Activated naive CD8-positive, alpha-beta T cell treated with anti-CD3 and anti-CD28 coated beads, Interleukin-2, amount 10 ng/mL, durations not matched to agents 7 days and 5 days (primary cell): ENCODE measurements around the gene DNMT3L. TPM values are rescaled to one million over a fixed set of nuclear protein-coding genes. Genes with fewer than 3 reads are reported as not detected.
"Not testable (repeated sequence)": the region's sequence is repeated elsewhere in the genome, so short reads cannot be mapped to it uniquely, and the experiment has no call there.

ENCODE experiments used
- ATAC-seq: fragments of 150-1000 bp; cut with Tn5 transposase; one replicate; pipeline ENCODE4 v1.10.0; 2021; ENCODE audit warnings: low read depth, moderate library complexity
- POLR2A ChIA-PET: fragments of 350-600 bp; sonication (Branson Sonifier 250); formaldehyde crosslinking; loops from one replicate; lab custom pipeline; 2021; ENCODE audit warnings: antibody characterized with exemption; lab: Charles Lee
- DNase-seq: peaks from one replicate; pipeline ENCODE4 v3.0.0; 2021
- H3K27ac Mint-ChIP-seq: one replicate; pipeline ENCODE4 v1.8.0; 2022; ENCODE audit warnings: mild to moderate bottlenecking, mixed read lengths
- H3K27me3 Mint-ChIP-seq: one replicate; pipeline ENCODE4 v1.8.0; 2022; ENCODE audit warnings: mild to moderate bottlenecking, moderate library complexity, mixed read lengths
- H3K36me3 Mint-ChIP-seq: one replicate; pipeline ENCODE4 v1.8.0; 2021; ENCODE audit warnings: mild to moderate bottlenecking, mixed read lengths
- H3K4me1 Mint-ChIP-seq: one replicate; pipeline ENCODE4 v1.8.0; 2021; ENCODE audit warnings: mixed read lengths
- H3K4me3 Mint-ChIP-seq: one replicate; pipeline ENCODE4 v1.8.0; 2022; ENCODE audit warnings: mild to moderate bottlenecking, moderate library complexity, mixed read lengths
- H3K9me3 Mint-ChIP-seq: one replicate; pipeline ENCODE4 v1.8.0; 2021; ENCODE audit warnings: mixed read lengths
- total RNA-seq, 2 experiments: library from RNA; stranded (reverse); gene quantifications; one replicate each; pipeline ENCODE4 v1.2.3, GENCODE V29; 2021

DNMT3L gene
- total RNA-seq: not detected

DNA sequence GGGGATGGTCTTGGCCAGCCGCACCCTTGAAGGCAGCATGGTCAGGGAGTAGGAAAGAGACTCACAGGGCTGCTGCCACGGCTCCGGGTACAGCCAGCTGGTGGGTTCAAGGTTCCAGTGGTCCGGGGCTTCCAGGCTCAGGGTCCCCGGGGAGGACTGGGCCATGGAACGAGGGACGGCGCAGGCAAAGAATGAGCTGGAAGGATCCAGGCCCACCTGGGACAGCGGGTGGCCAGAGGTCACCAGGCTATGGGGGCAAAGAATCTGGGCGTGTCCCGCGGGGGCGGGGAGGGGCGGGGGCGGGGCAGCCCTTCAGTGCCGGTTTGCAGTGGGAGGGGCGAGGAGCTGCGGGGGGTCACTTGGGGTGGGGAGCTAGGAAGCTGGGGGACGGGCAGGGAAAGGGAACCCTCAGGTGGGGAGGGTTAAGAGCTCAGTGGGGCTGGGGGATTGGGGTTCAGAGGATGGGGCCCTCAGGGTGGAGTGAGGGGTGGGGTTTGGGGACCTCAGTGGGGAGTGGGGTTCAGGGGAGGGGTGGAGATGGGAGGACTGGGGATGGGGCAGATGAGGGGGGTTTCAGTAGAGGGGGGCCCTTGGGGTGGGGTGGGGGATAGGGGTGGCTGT lies at the start of gene DNMT3L:
TSS of gene DNMT3L (minus strand) at position 223 of the 621 bp plus-strand sequence. CDS start 638 bp downstream, outside the sequence.
- no peak within 1 kb of the TSS for H3K4me3 Mint-ChIP-seq
- POLR2A ChIA-PET: no interaction called here
- H3K27me3 Mint-ChIP-seq: no peaks in the 10 kb centered on the region
- H3K9me3 Mint-ChIP-seq: no peaks in the 10 kb centered on the region
- no peaks in the 10 kb centered on the region for H3K4me1 Mint-ChIP-seq
- no peak for ATAC-seq
- no peak within 1 kb of the TSS for H3K27ac Mint-ChIP-seq
- no peak for DNase-seq
- no peaks in the 10 kb centered on the region for H3K36me3 Mint-ChIP-seq

- H3K27ac Mint-ChIP-seq: no peak overlapping the region
Observed at GRCh38 chr21:44310628-44311507, 49.2 kb upstream of the DNMT3L start.

DNA sequence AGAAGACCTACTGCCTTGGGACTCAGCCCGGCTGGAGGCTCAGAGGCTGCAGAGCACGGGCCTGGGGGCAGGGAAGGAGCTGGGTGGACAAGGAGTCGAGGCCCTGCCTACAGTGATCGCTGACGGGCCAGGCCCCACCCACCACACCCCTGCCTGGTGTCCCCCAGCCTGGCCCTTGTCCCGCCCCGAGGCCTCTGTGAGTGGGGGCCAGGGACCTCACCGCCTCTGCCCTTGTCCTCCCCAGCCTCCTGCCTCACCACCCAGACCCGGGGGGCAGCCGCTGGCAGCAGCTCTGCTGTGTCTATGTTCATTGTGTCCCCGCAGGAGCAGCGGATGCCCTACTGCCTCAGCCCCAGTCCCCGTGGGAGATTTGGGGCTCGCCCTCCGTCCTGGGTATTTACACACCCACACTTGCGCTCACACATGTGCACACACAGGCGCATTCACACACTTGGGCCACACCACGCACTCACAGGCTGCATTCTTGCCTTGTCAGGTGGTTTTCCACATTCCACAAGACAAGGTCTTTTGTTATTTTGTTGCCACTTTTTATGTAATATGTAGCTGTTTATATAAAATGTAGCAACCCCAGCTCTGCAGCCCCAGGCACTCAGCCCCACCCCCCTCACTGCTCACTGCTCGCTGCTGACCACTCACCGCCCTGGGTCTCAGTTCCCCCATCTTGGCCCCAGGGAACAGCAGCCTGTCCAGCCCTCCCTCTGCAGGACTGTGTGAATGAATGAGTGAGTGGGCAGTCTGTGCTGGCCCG lies 45.4 kb upstream of the DNMT3L start:
- H3K27me3 Mint-ChIP-seq: no peaks in the 10 kb centered on the region
- POLR2A ChIA-PET: no interaction called here
- H3K4me3 Mint-ChIP-seq: no peak overlapping the region
- H3K36me3 Mint-ChIP-seq: peaks cover 12% of the 10 kb centered on the region
- DNase-seq: no peak
- H3K27ac Mint-ChIP-seq: no peak overlapping the region
- no peak for ATAC-seq
- no peaks in the 10 kb centered on the region for H3K9me3 Mint-ChIP-seq
- H3K4me1 Mint-ChIP-seq: peaks cover 16% of the 10 kb centered on the region

More at GRCh38 chr21:44310628-44311507, 49.2 kb upstream of the DNMT3L start:
- no peaks in the 10 kb centered on the region for H3K27me3 Mint-ChIP-seq
- no peaks in the 10 kb centered on the region for H3K4me1 Mint-ChIP-seq
- H3K36me3 Mint-ChIP-seq: peaks cover 10% of the 10 kb centered on the region
- no peak overlapping the region for H3K4me3 Mint-ChIP-seq
- DNase-seq (no peak), ATAC-seq (no peak)
- no peaks in the 10 kb centered on the region for H3K9me3 Mint-ChIP-seq
- POLR2A ChIA-PET: no interaction called here

GRCh38 chr21:44305691-44306090 lies 44.0 kb upstream of the DNMT3L start:
- Mint-ChIP-seq H3K27me3 (no peaks in the 10 kb centered on the region), H3K27ac (no peak overlapping the region), H3K36me3 (peaks cover 7% of the 10 kb centered on the region), H3K9me3 (no peaks in the 10 kb centered on the region), H3K4me3 (no peak overlapping the region), H3K4me1 (peaks cover 20% of the 10 kb centered on the region)
- DNase-seq (no peak), ATAC-seq (no peak)
- POLR2A ChIA-PET: no interaction called here

- H3K4me3 Mint-ChIP-seq: no peak overlapping the region
- no peak for DNase-seq
- POLR2A ChIA-PET: no interaction called here
- no peaks in the 10 kb centered on the region for H3K27me3 Mint-ChIP-seq
- peaks cover 20% of the 10 kb centered on the region for H3K4me1 Mint-ChIP-seq
- no peaks in the 10 kb centered on the region for H3K9me3 Mint-ChIP-seq
- peaks cover 7% of the 10 kb centered on the region for H3K36me3 Mint-ChIP-seq
- no peak for ATAC-seq
- peak overlapping the region; percentile 38 for H3K27ac Mint-ChIP-seq
Observed at GRCh38 chr21:44304877-44305293, 43.2 kb upstream of the DNMT3L start.

DNA sequence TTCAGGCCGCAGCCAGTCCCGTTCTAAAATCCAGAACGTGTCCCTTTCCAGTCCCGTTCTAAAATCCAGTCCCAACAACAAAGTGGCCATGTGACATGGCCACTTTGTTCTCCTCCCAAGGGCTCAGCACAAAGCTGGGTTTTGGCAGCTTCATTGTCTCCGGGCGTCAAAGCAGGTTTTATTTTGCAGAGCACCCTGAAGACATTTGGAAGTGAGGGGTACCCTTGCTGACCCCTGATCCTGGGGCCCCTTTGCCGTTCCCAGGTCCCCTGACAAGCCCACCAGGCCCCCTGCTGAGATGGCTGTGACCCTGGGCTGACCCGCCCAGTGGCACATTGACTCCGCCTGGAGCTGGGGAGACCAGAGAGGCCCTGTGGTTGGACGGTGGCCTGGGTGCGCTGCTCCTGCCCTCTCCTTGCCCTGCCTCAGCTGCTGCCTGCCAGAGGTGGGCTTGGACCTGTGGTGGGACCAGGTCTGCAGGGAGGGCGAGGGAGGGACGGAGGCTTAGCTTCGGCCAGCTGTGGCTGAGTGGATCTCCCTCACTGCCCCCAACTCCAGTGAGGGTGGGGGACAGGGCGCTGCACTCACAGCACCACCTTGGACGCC lies 42.4 kb upstream of the DNMT3L start:
- DNase-seq: no peak
- no peak overlapping the region for H3K4me3 Mint-ChIP-seq
- H3K9me3 Mint-ChIP-seq: no peaks in the 10 kb centered on the region
- H3K27ac Mint-ChIP-seq: no peak overlapping the region
- H3K4me1 Mint-ChIP-seq: peaks cover 22% of the 10 kb centered on the region
- ATAC-seq: no peak
- H3K36me3 Mint-ChIP-seq: peaks cover 7% of the 10 kb centered on the region
- H3K27me3 Mint-ChIP-seq: no peaks in the 10 kb centered on the region
- POLR2A ChIA-PET: interaction anchor here (1.3 kb wide), 1 partner anchor 35 kb away, joined by 5 read pairs; the partner anchor contains the start of gene CFAP410

GRCh38 chr21:44303490-44303981 lies 41.8 kb upstream of the DNMT3L start:
- ATAC-seq: no peak
- peak overlapping the region; percentile 80 for H3K27ac Mint-ChIP-seq
- POLR2A ChIA-PET: interaction anchor here (1.3 kb wide), 1 partner anchor 36 kb away, joined by 5 read pairs; the partner anchor contains the start of gene CFAP410

GRCh38 chr21:44302573-44303401 lies 41.1 kb upstream of the DNMT3L start:
- H3K27me3 Mint-ChIP-seq, H3K9me3 Mint-ChIP-seq, ATAC-seq, DNase-seq, H3K27ac Mint-ChIP-seq, H3K36me3 Mint-ChIP-seq: not testable (repeated sequence)
- peak overlapping the region; percentile 86 for H3K4me3 Mint-ChIP-seq
- POLR2A ChIA-PET: interaction anchor here (0.7 kb wide), 1 partner anchor 13 kb away, joined by 7 read pairs; no protein-coding TSS in a partner anchor
- H3K4me1 Mint-ChIP-seq: peaks cover 29% of the 10 kb centered on the region

More at GRCh38 chr21:44303490-44303981, 41.8 kb upstream of the DNMT3L start:
- DNase-seq: no peak
- Mint-ChIP-seq H3K36me3 (peaks cover 7% of the 10 kb centered on the region), H3K4me3 (peak overlapping the region; percentile 62), H3K4me1 (peaks cover 24% of the 10 kb centered on the region), H3K9me3 (no peaks in the 10 kb centered on the region), H3K27me3 (peaks cover 2% of the 10 kb centered on the region)

GRCh38 chr21:44301961-44302406 lies 40.3 kb upstream of the DNMT3L start:
- Mint-ChIP-seq H3K27ac (peak overlapping the region; percentile 45), H3K36me3 (peaks cover 2% of the 10 kb centered on the region), H3K4me3 (peak overlapping the region; percentile 86), H3K4me1 (peaks cover 30% of the 10 kb centered on the region), H3K27me3 (peaks cover 2% of the 10 kb centered on the region), H3K9me3 (no peaks in the 10 kb centered on the region)
- POLR2A ChIA-PET: no interaction called here
- DNase-seq (no peak), ATAC-seq (no peak)

- peak overlapping the region; percentile 74 for H3K27ac Mint-ChIP-seq
- peaks cover 2% of the 10 kb centered on the region for H3K36me3 Mint-ChIP-seq
- peaks cover 2% of the 10 kb centered on the region for H3K27me3 Mint-ChIP-seq
- DNase-seq (no peak), ATAC-seq (no peak)
- POLR2A ChIA-PET: no interaction called here
- peaks cover 30% of the 10 kb centered on the region for H3K4me1 Mint-ChIP-seq
- H3K9me3 Mint-ChIP-seq: no peaks in the 10 kb centered on the region
- H3K4me3 Mint-ChIP-seq: peak overlapping the region; percentile 86
Observed at GRCh38 chr21:44301141-44301540, 39.4 kb upstream of the DNMT3L start.

DNA sequence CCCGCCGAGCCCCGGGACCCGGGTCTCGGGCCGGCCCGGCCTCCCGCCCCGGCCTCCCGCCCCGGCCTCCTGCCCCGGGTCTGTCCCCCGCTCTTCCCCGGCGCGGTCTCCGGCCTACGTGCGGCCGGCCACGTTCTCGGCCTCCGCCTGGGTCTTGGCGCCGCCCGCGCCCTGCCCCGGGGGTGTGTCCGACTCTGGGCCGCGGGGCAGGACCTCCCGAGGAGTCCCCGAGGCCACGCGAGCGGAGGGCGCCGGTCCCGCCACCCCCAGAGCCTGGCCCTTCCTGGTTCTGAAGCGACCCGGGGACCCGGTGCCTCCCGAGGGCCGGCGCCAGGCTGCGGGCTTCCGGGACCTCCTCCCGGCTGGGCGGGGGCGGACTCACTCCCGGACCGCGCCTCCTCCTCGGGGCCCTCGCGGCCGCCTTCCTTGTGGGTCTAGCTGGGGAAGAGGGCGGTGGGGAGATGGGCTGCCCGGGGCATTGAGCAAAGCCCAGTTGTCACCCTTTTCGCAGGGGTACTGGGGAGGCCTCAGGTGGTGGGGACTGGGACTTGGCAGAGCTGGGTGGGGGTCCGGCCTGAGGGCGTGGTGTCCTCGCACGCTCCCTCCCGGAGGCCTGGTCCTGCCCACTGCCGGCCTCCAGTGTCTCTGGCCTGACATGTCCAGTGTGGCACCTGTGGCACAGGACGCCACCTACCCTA lies 38.7 kb upstream of the DNMT3L start:
- H3K4me3 Mint-ChIP-seq: peak overlapping the region; percentile 86
- POLR2A ChIA-PET: interaction anchor here (0.9 to 1.1 kb wide), 2 partner anchors 39 to 53 kb away, joined by 3 read pairs; partner anchors contain the start of genes CFAP410 and TRPM2
- peaks cover 2% of the 10 kb centered on the region for H3K27me3 Mint-ChIP-seq
- H3K36me3 Mint-ChIP-seq: peaks cover 2% of the 10 kb centered on the region
- peaks cover 30% of the 10 kb centered on the region for H3K4me1 Mint-ChIP-seq
- peak overlapping the region; percentile 74 for H3K27ac Mint-ChIP-seq
- DNase-seq (peak; percentile 80), ATAC-seq (peak; percentile 41)
- H3K9me3 Mint-ChIP-seq: no peaks in the 10 kb centered on the region
